GM21367 (cell line): ENCODE data around the gene CD84.
"Not testable (repeated sequence)": the region's sequence is repeated elsewhere in the genome, so short reads cannot be mapped to it uniquely, and the experiment has no call there.

Experiments used
- ATAC-seq: cut with Tn5 transposase; IDR thresholded peaks from one replicate; pipeline ENCODE4 v1.9.1; 2021; ENCODE audit not compliant: unreplicated experiment

CD84 gene

GRCh38 chr1:160544647-160545046, 34.6 kb downstream of the CD84 start:
- no peak for ATAC-seq

GRCh38 chr1:160542303-160542945, 36.9 kb downstream of the CD84 start:
- no peak for ATAC-seq

- no peak for ATAC-seq
Measured at GRCh38 chr1:160541622-160542302, 37.5 kb downstream of the CD84 start.

- ATAC-seq: no peak
Measured at GRCh38 chr1:160540859-160541233, 38.5 kb downstream of the CD84 start.

GRCh38 chr1:160539990-160540858, 39.1 kb downstream of the CD84 start:
- ATAC-seq: peak; percentile 89

- ATAC-seq: no peak
Measured at GRCh38 chr1:160539684-160539989, 39.7 kb downstream of the CD84 start.

GRCh38 chr1:160538985-160539651, 40.2 kb downstream of the CD84 start:
- no peak for ATAC-seq

- ATAC-seq: no peak
Measured at GRCh38 chr1:160537714-160538665, 41.3 kb downstream of the CD84 start.

- ATAC-seq: no peak
Measured at GRCh38 chr1:160534823-160535605, 44.3 kb downstream of the CD84 start.

GRCh38 chr1:160532557-160532813, 46.8 kb downstream of the CD84 start:
- not testable (repeated sequence) for ATAC-seq

GRCh38 chr1:160531809-160532556, 47.3 kb downstream of the CD84 start:
- ATAC-seq: not testable (repeated sequence)

GRCh38 chr1:160529401-160529952, 49.8 kb downstream of the CD84 start:
- ATAC-seq: not testable (repeated sequence)

GRCh38 chr1:160523789-160524188, 55.5 kb downstream of the CD84 start:
- not testable (repeated sequence) for ATAC-seq

GRCh38 chr1:160522622-160523345, 56.5 kb downstream of the CD84 start, which contains the start of gene SLAMF6:
TSS of gene SLAMF6 (minus strand) at chr1:160523255. CDS start at chr1:160523192, 63 bp downstream.
- no peak for ATAC-seq

- no peak for ATAC-seq
Measured at GRCh38 chr1:160522136-160522535, 57.2 kb downstream of the CD84 start.

- ATAC-seq: no peak
Measured at GRCh38 chr1:160521554-160521953, 57.7 kb downstream of the CD84 start.

GRCh38 chr1:160520999-160521398, 58.3 kb downstream of the CD84 start:
- no peak for ATAC-seq

GRCh38 chr1:160520582-160520981, 58.7 kb downstream of the CD84 start:
- no peak for ATAC-seq
